Keratinocyte (primary cell): Measurements from ENCODE around the gene RIBC1. TPM values are rescaled to one million over a fixed set of nuclear protein-coding genes. Genes with fewer than 3 reads are reported as not detected.

Source experiments
- DNase-seq: peaks from one replicate; pipeline ENCODE4 v3.0.0-alpha.2; 2011; ENCODE audit warnings: low read depth, missing footprints, low spot score
- FAIRE-seq: peaks from 2 replicates; lab custom pipeline; 2011; peaks lifted over from hg19 to GRCh38; lab: Jason Lieb, UNC
- H2AFZ ChIP-seq: 2 replicates; pipeline ENCODE4 v1.6.0; 2012; ENCODE audit warnings: low read length, control low read depth, inconsistent platforms; ENCODE audit not compliant: control insufficient read depth
- H3K27ac ChIP-seq: 2 replicates; pipeline ENCODE4 v1.5.1; 2011; ENCODE audit warnings: low read length; ENCODE audit not compliant: control insufficient read depth, insufficient read depth
- H3K27me3 ChIP-seq: 3 replicates; pipeline ENCODE4 v1.6.0; 2011; ENCODE audit warnings: low read length; ENCODE audit not compliant: control insufficient read depth, insufficient read depth; ENCODE audit errors: extremely low read depth
- H3K36me3 ChIP-seq, 2 experiments: 2 replicates in 1 of 2; 3 replicates in 1 of 2; pipeline ENCODE4 v1.5.1; 2011; ENCODE audit warnings: low read length in 2 of 2, mild to moderate bottlenecking in 1 of 2; ENCODE audit not compliant: control insufficient read depth in 2 of 2, insufficient read depth in 2 of 2; ENCODE audit errors: extremely low read depth in 1 of 2
- H3K4me1 ChIP-seq: 3 replicates; pipeline ENCODE4 v1.5.1; 2011; ENCODE audit warnings: low read length; ENCODE audit not compliant: control insufficient read depth, insufficient read depth; ENCODE audit errors: extremely low read depth
- H3K4me2 ChIP-seq: 3 replicates; pipeline ENCODE4 v1.6.0; 2011; ENCODE audit warnings: low read depth, low read length; ENCODE audit not compliant: control insufficient read depth, insufficient read depth; ENCODE audit errors: extremely low read depth
- H3K4me3 ChIP-seq, 3 experiments: fragments of 200-600 bp in 1 of 3; sonication (generic) in 1 of 3; 2 replicates in 2 of 3; 3 replicates in 1 of 3; pipeline ENCODE4 v1.5.1; 2011 to 2016; ENCODE audit warnings: low read length in 3 of 3, mild to moderate bottlenecking in 3 of 3, control low read depth in 2 of 3, inconsistent platforms in 1 of 3, low read depth in 1 of 3, mixed read lengths in 1 of 3, mixed run types in 1 of 3, moderate library complexity in 1 of 3; ENCODE audit not compliant: control insufficient read depth in 2 of 3, insufficient read depth in 2 of 3; ENCODE audit errors: extremely low read depth in 1 of 3
- H3K79me2 ChIP-seq: 2 replicates; pipeline ENCODE4 v1.6.0; 2012; ENCODE audit warnings: low read length; ENCODE audit not compliant: control insufficient read depth, insufficient read depth
- H3K9ac ChIP-seq: 3 replicates; pipeline ENCODE4 v1.6.0; 2011; ENCODE audit warnings: low read length; ENCODE audit not compliant: control insufficient read depth, insufficient read depth; ENCODE audit errors: extremely low read depth
- H3K9me1 ChIP-seq: 3 replicates; pipeline ENCODE4 v1.6.0; 2011; ENCODE audit warnings: low read length; ENCODE audit not compliant: control insufficient read depth, insufficient read depth; ENCODE audit errors: extremely low read depth
- H3K9me3 ChIP-seq: 2 replicates; pipeline ENCODE4 v1.5.1; 2012; ENCODE audit warnings: low read depth, low read length; ENCODE audit not compliant: control insufficient read depth
- H4K20me1 ChIP-seq: 3 replicates; pipeline ENCODE4 v1.6.0; 2011; ENCODE audit warnings: low read length; ENCODE audit not compliant: control insufficient read depth, insufficient read depth; ENCODE audit errors: extremely low read depth
- CTCF ChIP-seq, 3 experiments: IDR thresholded peaks in 1 of 3; conservative IDR thresholded peaks in 1 of 3; optimal IDR thresholded peaks in 1 of 3; 2 replicates in 2 of 3; 3 replicates in 1 of 3; pipeline versions ENCODE3 to v1.5.1; 2011; ENCODE audit warnings: low read length in 3 of 3, mild to moderate bottlenecking in 3 of 3, moderate library complexity in 2 of 3, control low read depth in 1 of 3, inconsistent platforms in 1 of 3; ENCODE audit not compliant: insufficient read depth in 2 of 3; ENCODE audit errors: extremely low read depth in 1 of 3
- EZH2 ChIP-seq: IDR thresholded peaks from one replicate; pipeline ENCODE4 v1.6.1; 2012; ENCODE audit warnings: inconsistent platforms, mild to moderate bottlenecking, low read length, moderate library complexity
- dilution Hi-C: fragments of 300-500 bp; cut with MboI; formaldehyde crosslinking; loops from one replicate; pipeline ENCODE4 v1.7.0; 2020; ENCODE audit warnings: low sequenced_read_pairs; ENCODE audit not compliant: extremely low pct_ligation_motif_present
- polyA plus RNA-seq, 5 experiments: library from polyadenylated mRNA; depleted of rRNA in 3 of 5; stranded (reverse) in 3 of 5; stranded (forward) in 1 of 5; unstranded in 1 of 5; fragments of >200 nt; gene quantifications; 1 replicate in 1 of 5; 2 replicates in 3 of 5; 3 replicates in 1 of 5; pipeline versions ENCODE4 v1.2.1 to v1.2.3, GENCODE V29; 2011 to 2012; ENCODE audit warnings: missing spikeins in 2 of 5, low read depth in 1 of 5, low replicate concordance in 1 of 5

The RIBC1 gene
- polyA plus RNA-seq, 1 donor (not counting 4 experiments of a cell fraction or from before 2014, with no cell fraction given): 0.42 TPM

GRCh38 chrX:53438832-53439230 is 16.2 kb downstream of the RIBC1 start:
- DNase-seq (no peak), FAIRE-seq (no peak)
- no peaks in the 10 kb centered on the region for H3K9me1 ChIP-seq
- no peaks in the 10 kb centered on the region for H3K9me3 ChIP-seq
- H3K4me2 ChIP-seq: no peak overlapping the region
- H3K4me3 ChIP-seq: no peak overlapping the region
- H2AFZ ChIP-seq: no peak overlapping the region
- H3K4me1 ChIP-seq: peaks cover 11% of the 10 kb centered on the region
- TF ChIP-seq CTCF (optimal IDR thresholded peaks at IDR 0.05 in 1 of 3, IDR thresholded peaks at IDR 0.05 in 1 of 3, conservative IDR thresholded peaks at IDR 0.05 in 1 of 3; ENCODE audit: extremely low read depth in 1 of 3, insufficient read depth in 2 of 3, low read length in 3 of 3) (no peak), EZH2 (no peak)
- no peak overlapping the region for H3K9ac ChIP-seq
- dilution Hi-C loops: no loop called here
- no peaks in the 10 kb centered on the region for H3K27me3 ChIP-seq
- H3K36me3 ChIP-seq: no peaks in the 10 kb centered on the region
- no peak overlapping the region for H3K27ac ChIP-seq
- no peaks in the 10 kb centered on the region for H4K20me1 ChIP-seq
- peaks cover 3% of the 10 kb centered on the region for H3K79me2 ChIP-seq

- peak overlapping the region; percentile 74 for H2AFZ ChIP-seq
- peak overlapping the region; percentile 69 for H3K9ac ChIP-seq
- FAIRE-seq (peak; percentile 32), DNase-seq (no peak)
- H3K9me3 ChIP-seq: no peaks in the 10 kb centered on the region
- TF ChIP-seq EZH2: no peak
- no peak for TF ChIP-seq CTCF (optimal IDR thresholded peaks at IDR 0.05 in 1 of 3, IDR thresholded peaks at IDR 0.05 in 1 of 3, conservative IDR thresholded peaks at IDR 0.05 in 1 of 3; ENCODE audit: extremely low read depth in 1 of 3, insufficient read depth in 2 of 3, low read length in 3 of 3)
- H3K27ac ChIP-seq: peak overlapping the region; percentile 74
- no peaks in the 10 kb centered on the region for H3K79me2 ChIP-seq
- H4K20me1 ChIP-seq: no peaks in the 10 kb centered on the region
- dilution Hi-C loops: no loop called here
- peaks cover 11% of the 10 kb centered on the region for H3K4me1 ChIP-seq
- H3K4me3 ChIP-seq: peak overlapping the region; percentile 42 to 72 (median 53)
- H3K36me3 ChIP-seq: no peaks in the 10 kb centered on the region
- peak overlapping the region; percentile 84 for H3K4me2 ChIP-seq
- H3K9me1 ChIP-seq: no peaks in the 10 kb centered on the region
- no peaks in the 10 kb centered on the region for H3K27me3 ChIP-seq
Observed at GRCh38 chrX:53440101-53440500, 17.4 kb downstream of the RIBC1 start.
